NB4 (cell line): ENCODE measurements around the gene FSCN2.

Experiments used
- DNase-seq: peaks from one replicate; pipeline ENCODE4 v3.0.0; 2010; ENCODE audit warnings: low read depth
- H3K4me3 ChIP-seq: one replicate; pipeline ENCODE4 v1.5.1; 2011; ENCODE audit warnings: mild to moderate bottlenecking, low read depth, low read length, moderate library complexity
- MYC ChIP-seq: IDR thresholded peaks from 2 replicates; pipeline ENCODE4 v1.6.1; 2011; ENCODE audit warnings: low read depth, low read length
- POLR2A ChIP-seq: IDR thresholded peaks from 2 replicates; pipeline ENCODE4 v1.6.1; 2011; ENCODE audit warnings: mild to moderate bottlenecking; ENCODE audit not compliant: insufficient read length; ENCODE audit errors: extremely low read depth
- TF ChIP-seq, protein P1 (sequence below): IDR thresholded peaks from 2 replicates; pipeline ENCODE4 v1.6.1; 2011; ENCODE audit warnings: low read depth, low read length
- TF ChIP-seq, protein P2 (sequence below): IDR thresholded peaks from one replicate; pipeline ENCODE4 v1.5.1; 2012; ENCODE audit warnings: low read depth, low read length

The FSCN2 gene

DNA sequence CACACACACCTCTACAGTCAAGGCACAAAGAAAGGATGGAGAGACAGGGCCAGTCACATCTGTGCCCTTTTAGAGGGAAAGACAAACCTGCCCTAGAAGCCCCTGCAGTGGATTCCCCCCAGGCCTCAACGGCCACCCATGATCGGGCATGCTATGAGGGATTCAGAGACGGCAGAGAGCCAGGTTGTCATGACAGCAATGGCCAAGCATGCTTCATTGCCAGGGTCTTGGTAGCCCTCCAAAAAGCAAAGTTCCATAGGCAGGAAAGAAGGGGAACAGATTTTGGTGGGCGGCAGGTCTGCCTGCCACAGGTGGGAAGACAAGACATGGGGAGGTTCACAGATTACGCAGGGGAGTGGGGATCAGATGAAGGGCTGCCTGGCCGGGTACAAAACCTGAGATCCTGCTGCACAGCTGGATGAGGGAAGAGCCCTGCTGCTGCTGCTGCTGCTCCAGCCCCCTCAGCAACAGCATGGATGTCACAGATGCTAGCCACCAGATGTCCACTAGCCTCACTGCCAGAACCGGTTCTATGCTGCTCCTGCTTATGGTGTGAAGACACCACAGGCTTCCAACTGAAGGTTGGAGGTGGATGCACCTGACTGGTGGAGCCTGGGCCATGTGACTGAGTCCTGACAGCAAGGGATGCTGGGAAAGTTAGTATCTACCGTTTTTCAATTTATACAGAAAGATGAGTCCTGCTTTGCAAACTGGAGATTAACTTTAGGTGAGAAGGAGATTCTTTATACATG lies 33.4 kb upstream of the FSCN2 start:
- DNase-seq: no peak
- no peak overlapping the region for H3K4me3 ChIP-seq
- TF ChIP-seq POLR2A: no peak
- TF ChIP-seq, protein P1, sequence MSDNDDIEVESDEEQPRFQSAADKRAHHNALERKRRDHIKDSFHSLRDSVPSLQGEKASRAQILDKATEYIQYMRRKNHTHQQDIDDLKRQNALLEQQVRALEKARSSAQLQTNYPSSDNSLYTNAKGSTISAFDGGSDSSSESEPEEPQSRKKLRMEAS: peak; percentile 74

DNA sequence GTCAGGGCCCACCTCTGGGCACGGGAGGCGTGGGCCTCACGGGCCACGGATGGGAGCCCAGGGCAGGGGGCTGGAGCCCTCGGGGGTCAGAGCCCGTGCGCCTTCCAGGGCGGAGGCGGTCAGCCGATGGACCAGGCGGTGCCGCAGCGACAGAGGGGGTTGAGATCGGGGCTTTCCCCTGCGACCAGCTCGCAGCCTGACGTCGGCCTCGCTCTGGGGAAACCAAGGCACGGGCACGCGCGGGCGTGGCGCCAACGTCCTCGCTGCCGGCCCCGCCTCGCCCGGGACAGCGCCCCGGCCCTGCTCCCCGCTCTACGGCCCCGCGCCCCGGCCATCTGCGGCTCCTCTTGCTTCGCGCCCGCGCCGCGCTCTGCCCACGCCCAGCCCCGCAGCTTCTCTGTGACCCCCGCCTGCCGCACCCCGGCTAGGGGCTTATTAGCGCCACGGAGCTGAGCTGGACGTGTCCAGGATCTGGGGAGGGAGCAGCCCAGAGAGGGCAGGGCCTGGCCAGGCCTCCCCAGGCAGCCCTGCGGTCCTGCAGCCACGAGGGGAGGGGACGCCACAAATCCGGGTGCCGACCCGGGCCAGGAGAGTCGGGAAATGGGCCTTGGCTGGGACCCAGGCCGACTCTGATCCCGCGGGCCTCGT lies 29.1 kb upstream of the FSCN2 start:
- no peak for DNase-seq
- H3K4me3 ChIP-seq: no peak overlapping the region
- TF ChIP-seq, protein P2, sequence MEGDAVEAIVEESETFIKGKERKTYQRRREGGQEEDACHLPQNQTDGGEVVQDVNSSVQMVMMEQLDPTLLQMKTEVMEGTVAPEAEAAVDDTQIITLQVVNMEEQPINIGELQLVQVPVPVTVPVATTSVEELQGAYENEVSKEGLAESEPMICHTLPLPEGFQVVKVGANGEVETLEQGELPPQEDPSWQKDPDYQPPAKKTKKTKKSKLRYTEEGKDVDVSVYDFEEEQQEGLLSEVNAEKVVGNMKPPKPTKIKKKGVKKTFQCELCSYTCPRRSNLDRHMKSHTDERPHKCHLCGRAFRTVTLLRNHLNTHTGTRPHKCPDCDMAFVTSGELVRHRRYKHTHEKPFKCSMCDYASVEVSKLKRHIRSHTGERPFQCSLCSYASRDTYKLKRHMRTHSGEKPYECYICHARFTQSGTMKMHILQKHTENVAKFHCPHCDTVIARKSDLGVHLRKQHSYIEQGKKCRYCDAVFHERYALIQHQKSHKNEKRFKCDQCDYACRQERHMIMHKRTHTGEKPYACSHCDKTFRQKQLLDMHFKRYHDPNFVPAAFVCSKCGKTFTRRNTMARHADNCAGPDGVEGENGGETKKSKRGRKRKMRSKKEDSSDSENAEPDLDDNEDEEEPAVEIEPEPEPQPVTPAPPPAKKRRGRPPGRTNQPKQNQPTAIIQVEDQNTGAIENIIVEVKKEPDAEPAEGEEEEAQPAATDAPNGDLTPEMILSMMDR: no peak
- no peak for TF ChIP-seq MYC
- TF ChIP-seq POLR2A: no peak
- TF ChIP-seq, protein P1: no peak

DNA sequence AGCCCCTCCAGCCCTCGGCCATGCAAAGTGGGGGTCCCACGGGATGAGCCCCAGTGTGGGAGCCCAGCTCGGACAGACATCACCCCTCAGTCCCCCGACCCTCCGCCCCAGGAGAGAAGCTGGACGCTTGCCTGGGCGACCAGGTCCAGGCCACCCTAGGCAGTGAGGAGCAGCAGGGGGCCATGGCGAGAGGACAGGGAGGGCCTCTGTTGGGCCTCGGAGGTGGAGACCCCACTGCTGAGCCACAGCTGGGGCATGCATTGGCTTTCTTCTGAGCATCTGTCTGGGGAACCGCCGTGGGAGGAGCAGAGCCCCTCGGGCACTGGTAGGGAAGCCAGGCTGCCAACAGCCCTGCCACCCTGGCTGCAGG lies 28.6 kb upstream of the FSCN2 start:
- no peak overlapping the region for H3K4me3 ChIP-seq
- no peak for TF ChIP-seq MYC
- TF ChIP-seq, protein P2: no peak
- TF ChIP-seq, protein P1: no peak
- no peak for TF ChIP-seq POLR2A
- no peak for DNase-seq

DNA sequence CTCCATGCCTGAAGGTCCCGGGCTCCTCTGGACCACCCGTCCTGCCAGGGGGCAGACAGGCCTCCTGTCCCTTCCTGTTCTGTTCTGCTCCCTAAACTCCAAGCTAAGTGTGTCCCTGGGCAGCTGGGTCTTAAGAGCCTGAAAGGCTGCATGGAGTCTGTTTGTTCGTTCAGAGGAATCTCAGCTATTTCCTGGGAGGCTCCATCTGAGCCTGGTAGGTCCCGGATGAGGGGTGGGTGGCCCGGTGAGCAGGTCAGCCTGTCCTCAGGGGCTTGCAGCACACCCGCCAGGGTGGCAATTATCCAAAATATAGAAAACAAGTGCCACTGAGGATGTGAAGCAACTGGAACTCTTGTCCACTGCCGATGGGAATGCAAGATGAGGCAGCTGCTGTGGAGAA lies 28.1 kb upstream of the FSCN2 start:
- H3K4me3 ChIP-seq: no peak overlapping the region
- TF ChIP-seq, protein P2: no peak
- TF ChIP-seq, protein P1: no peak
- TF ChIP-seq MYC (no peak), POLR2A (no peak)
- DNase-seq: no peak

DNA sequence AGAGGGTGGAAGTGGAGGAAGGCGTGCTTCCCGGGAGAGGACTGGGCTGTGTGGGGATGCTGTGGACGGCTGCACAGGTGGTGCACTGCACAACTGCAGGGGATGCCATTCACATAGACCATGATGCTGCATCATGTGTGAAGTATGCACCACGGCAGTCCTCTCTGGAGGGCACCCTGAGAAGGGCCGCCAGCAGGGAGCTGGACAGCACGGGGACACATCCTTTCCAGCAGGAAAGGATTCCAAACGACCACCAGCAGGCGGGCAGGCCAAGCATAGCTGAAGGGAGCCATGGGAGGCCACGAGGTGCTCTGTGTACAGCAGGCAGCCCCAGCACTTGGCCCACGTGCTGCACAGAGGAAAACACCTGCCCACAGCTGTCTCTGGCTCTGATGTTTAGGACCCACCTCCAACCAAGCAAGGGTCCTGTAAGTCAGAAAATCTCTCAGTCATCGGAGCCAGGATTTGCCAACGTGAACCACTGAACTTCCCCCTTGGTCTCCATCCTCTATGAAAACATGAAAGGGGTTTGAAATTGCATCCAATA lies 25.6 kb upstream of the FSCN2 start:
- TF ChIP-seq, protein P2: no peak
- TF ChIP-seq POLR2A (no peak), MYC (no peak)
- TF ChIP-seq, protein P1: no peak
- no peak overlapping the region for H3K4me3 ChIP-seq
- DNase-seq: no peak

DNA sequence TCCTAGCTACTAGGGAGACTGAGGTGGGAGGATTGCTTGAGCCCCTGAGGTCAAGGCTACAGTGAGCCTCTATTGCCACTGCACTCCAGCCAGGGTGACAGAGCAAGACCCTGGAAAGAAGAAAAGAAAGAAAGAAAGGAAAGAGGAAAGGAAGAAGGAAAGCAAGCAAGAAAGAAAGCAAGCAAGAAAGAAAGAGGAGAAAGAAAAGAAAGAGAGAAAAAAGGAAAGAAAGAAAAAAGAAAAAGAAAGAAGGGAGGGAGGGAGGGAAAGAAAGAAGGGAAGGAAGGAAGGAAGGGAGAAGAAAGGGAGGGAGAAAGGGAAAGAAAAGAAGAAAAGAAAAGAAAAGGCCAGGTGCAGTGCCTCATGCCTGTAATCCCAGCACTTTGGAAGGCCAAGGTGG lies 24.6 kb upstream of the FSCN2 start:
- TF ChIP-seq, protein P1: no peak
- TF ChIP-seq, protein P2: no peak
- TF ChIP-seq POLR2A (no peak), MYC (no peak)
- DNase-seq: no peak
- H3K4me3 ChIP-seq: no peak overlapping the region
